Subcutaneous abdominal adipose tissue (tissue), 5 donors: ENCODE data around the gene TMED1.

Experiments
- H3K27ac ChIP-seq: one replicate; pipeline ENCODE4 v1.7.0; 2013; ENCODE audit warnings: low read depth, mild to moderate bottlenecking, inconsistent platforms, low read length, moderate library complexity
- H3K27me3 ChIP-seq, 5 donors: one replicate each; pipeline ENCODE4 v1.7.0; 2013; ENCODE audit warnings: low read length in 5 of 5, inconsistent platforms in 1 of 5; ENCODE audit not compliant: control insufficient read depth in 5 of 5, insufficient read depth in 4 of 5
- H3K36me3 ChIP-seq, 5 donors: one replicate each; pipeline ENCODE4 v1.7.0; 2013; ENCODE audit warnings: low read length in 5 of 5; ENCODE audit not compliant: control insufficient read depth in 5 of 5, insufficient read depth in 5 of 5
- H3K4me1 ChIP-seq, 5 donors: one replicate each; pipeline ENCODE4 v1.7.0; 2013; ENCODE audit warnings: low read length in 5 of 5, mild to moderate bottlenecking in 3 of 5, moderate library complexity in 1 of 5; ENCODE audit not compliant: control insufficient read depth in 5 of 5, insufficient read depth in 5 of 5
- H3K4me3 ChIP-seq, 5 donors: one replicate each; pipeline ENCODE4 v1.7.0; 2013; ENCODE audit warnings: low read length in 5 of 5, low read depth in 1 of 5
- H3K9ac ChIP-seq, 5 donors: one replicate each; pipeline ENCODE4 v1.7.0; 2013; ENCODE audit warnings: low read length in 5 of 5, mild to moderate bottlenecking in 4 of 5, moderate library complexity in 3 of 5
- H3K9me3 ChIP-seq, 5 donors: one replicate each; pipeline ENCODE4 v1.7.0; 2013; ENCODE audit warnings: low read length in 5 of 5; ENCODE audit not compliant: control insufficient read depth in 5 of 5
- donor health status: healthy.
- donor health status: healthy.
- donor health status: healthy.
- donor health status: healthy.
- donor health status: healthy.

Gene TMED1

GRCh38 chr19:10820173-10820572, 15.8 kb downstream of the TMED1 start:
- Histone ChIP-seq H3K27me3 (no peaks in the 10 kb centered on the region), H3K4me1 (peaks cover 0 to 36% (median 32%) of the 10 kb centered on the region in 5 donors), H3K9ac (no peak overlapping the region), H3K36me3 (peaks cover 0 to 76% (median 51%) of the 10 kb centered on the region in 5 donors), H3K4me3 (no peak overlapping the region), H3K9me3 (no peaks in the 10 kb centered on the region), H3K27ac (no peak overlapping the region)

- peaks cover 2 to 41% (median 34%) of the 10 kb centered on the region in 5 donors for H3K4me1 ChIP-seq
- no peak overlapping the region for H3K27ac ChIP-seq
- peaks cover 0 to 76% (median 51%) of the 10 kb centered on the region in 5 donors for H3K36me3 ChIP-seq
- H3K9me3 ChIP-seq = peaks cover 0 to 2% (median 0%) of the 10 kb centered on the region in 5 donors
- H3K4me3 ChIP-seq = no peak overlapping the region
- no peaks in the 10 kb centered on the region for H3K27me3 ChIP-seq
- no peak overlapping the region for H3K9ac ChIP-seq
Measured at GRCh38 chr19:10819124-10820060, 16.6 kb downstream of the TMED1 start.

GRCh38 chr19:10818301-10819123, 17.5 kb downstream of the TMED1 start:
- peaks cover 0 to 2% (median 0%) of the 10 kb centered on the region in 5 donors for H3K9me3 ChIP-seq
- peak overlapping the region; percentile 92 for H3K27ac ChIP-seq
- peaks cover 0 to 73% (median 45%) of the 10 kb centered on the region in 5 donors for H3K36me3 ChIP-seq
- H3K4me1 ChIP-seq = peaks cover 2 to 41% (median 34%) of the 10 kb centered on the region in 5 donors
- H3K27me3 ChIP-seq = no peaks in the 10 kb centered on the region
- no peak overlapping the region for H3K4me3 ChIP-seq
- H3K9ac ChIP-seq = no peak overlapping the region

- peaks cover 2 to 49% (median 43%) of the 10 kb centered on the region in 5 donors for H3K4me1 ChIP-seq
- H3K27me3 ChIP-seq = no peaks in the 10 kb centered on the region
- H3K9ac ChIP-seq = peak overlapping the region; percentile 63 to 88 (median 76)
- peak overlapping the region; percentile 92 for H3K27ac ChIP-seq
- H3K9me3 ChIP-seq = peaks cover 0 to 2% (median 0%) of the 10 kb centered on the region in 5 donors
- H3K36me3 ChIP-seq = peaks cover 0 to 79% (median 50%) of the 10 kb centered on the region in 5 donors
- H3K4me3 ChIP-seq = peak overlapping the region; percentile 48 to 68 (median 66)
Measured at GRCh38 chr19:10817291-10818038, 18.5 kb downstream of the TMED1 start.

GRCh38 chr19:10816691-10817090, 19.3 kb downstream of the TMED1 start:
- Histone ChIP-seq H3K4me3 (peak overlapping the region; percentile 44 to 68 (median 66)), H3K9me3 (peaks cover 0 to 2% (median 0%) of the 10 kb centered on the region in 5 donors), H3K9ac (peak overlapping the region; percentile 63 to 88 (median 76)), H3K4me1 (peaks cover 2 to 49% (median 43%) of the 10 kb centered on the region in 5 donors), H3K36me3 (peaks cover 0 to 84% (median 54%) of the 10 kb centered on the region in 5 donors), H3K27ac (peak overlapping the region; percentile 92), H3K27me3 (no peaks in the 10 kb centered on the region)

GRCh38 chr19:10815969-10816644, 19.9 kb downstream of the TMED1 start:
- Histone ChIP-seq H3K4me1 (peaks cover 2 to 49% (median 43%) of the 10 kb centered on the region in 5 donors), H3K36me3 (peaks cover 0 to 85% (median 54%) of the 10 kb centered on the region in 5 donors), H3K9ac (peak overlapping the region in 4 of 5 donors; percentile 72 to 88 (median 78)), H3K9me3 (peaks cover 0 to 2% (median 0%) of the 10 kb centered on the region in 5 donors), H3K27ac (peak overlapping the region; percentile 92), H3K4me3 (peak overlapping the region; percentile 36 to 68 (median 66)), H3K27me3 (no peaks in the 10 kb centered on the region)

- H3K27ac ChIP-seq = peak overlapping the region; percentile 92
- peak overlapping the region in 1 of 5 donors; percentile 9 for H3K4me3 ChIP-seq
- peaks cover 2 to 49% (median 43%) of the 10 kb centered on the region in 5 donors for H3K4me1 ChIP-seq
- peaks cover 0 to 2% (median 0%) of the 10 kb centered on the region in 5 donors for H3K9me3 ChIP-seq
- H3K9ac ChIP-seq = no peak overlapping the region
- peaks cover 0 to 85% (median 53%) of the 10 kb centered on the region in 5 donors for H3K36me3 ChIP-seq
- H3K27me3 ChIP-seq = no peaks in the 10 kb centered on the region
Measured at GRCh38 chr19:10815007-10815536, 20.9 kb downstream of the TMED1 start.

GRCh38 chr19:10812902-10813404, 23.1 kb downstream of the TMED1 start:
- peaks cover 2 to 52% (median 44%) of the 10 kb centered on the region in 5 donors for H3K4me1 ChIP-seq
- no peaks in the 10 kb centered on the region for H3K27me3 ChIP-seq
- no peak overlapping the region for H3K4me3 ChIP-seq
- H3K27ac ChIP-seq = peak overlapping the region; percentile 54
- H3K9me3 ChIP-seq = peaks cover 0 to 2% (median 0%) of the 10 kb centered on the region in 5 donors
- H3K9ac ChIP-seq = no peak overlapping the region
- H3K36me3 ChIP-seq = peaks cover 0 to 90% (median 60%) of the 10 kb centered on the region in 5 donors
